HG02759 (cell line): ENCODE measurements around the gene SYNGR2.
A peak's percentile ranks its signal among the peaks of the same experiment; 100 is the strongest.
"Not testable (repeated sequence)": the region's sequence is repeated elsewhere in the genome, so short reads cannot be mapped to it uniquely, and the experiment has no call there.

Source experiments
- ATAC-seq: cut with Tn5 transposase; IDR thresholded peaks from one replicate; pipeline ENCODE4 v1.9.1; 2021; ENCODE audit warnings: mild to moderate bottlenecking, moderate library complexity; ENCODE audit not compliant: unreplicated experiment

SYNGR2 gene

DNA sequence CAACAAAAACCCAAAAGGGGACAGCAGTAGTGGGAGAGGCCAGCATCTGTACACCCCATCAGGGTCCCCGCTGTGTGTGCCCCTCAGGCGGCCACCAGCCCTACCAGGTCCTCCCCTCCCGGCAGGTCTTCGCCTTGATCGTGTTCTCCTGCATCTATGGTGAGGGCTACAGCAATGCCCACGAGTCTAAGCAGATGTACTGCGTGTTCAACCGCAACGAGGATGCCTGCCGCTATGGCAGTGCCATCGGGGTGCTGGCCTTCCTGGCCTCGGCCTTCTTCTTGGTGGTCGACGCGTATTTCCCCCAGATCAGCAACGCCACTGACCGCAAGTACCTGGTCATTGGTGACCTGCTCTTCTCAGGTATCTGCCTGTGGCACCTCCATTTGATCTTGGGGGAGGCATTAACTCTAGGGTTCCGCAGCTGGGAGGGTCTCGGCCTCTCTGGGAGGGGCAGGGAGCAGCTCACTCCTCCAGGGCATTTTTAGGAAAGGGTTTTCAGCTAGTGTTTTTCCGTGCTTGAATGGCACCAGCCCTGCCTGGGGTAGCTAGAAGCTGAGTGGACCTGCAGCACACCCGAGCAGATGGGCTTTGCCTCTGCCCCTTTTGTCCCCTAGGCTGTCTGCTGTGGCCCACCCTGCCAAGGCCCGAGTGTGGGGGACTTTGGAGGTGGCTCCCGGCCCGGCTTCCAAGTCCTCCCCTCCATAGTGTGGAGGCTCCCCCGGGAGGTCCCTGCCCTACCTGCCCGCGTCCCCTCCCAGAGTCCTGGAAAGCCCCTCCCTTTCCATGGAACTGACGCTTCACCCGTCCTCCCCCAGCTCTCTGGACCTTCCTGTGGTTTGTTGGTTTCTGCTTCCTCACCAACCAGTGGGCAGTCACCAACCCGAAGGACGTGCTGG lies 2.6 kb downstream of the SYNGR2 start:
- ATAC-seq, result no peak

DNA sequence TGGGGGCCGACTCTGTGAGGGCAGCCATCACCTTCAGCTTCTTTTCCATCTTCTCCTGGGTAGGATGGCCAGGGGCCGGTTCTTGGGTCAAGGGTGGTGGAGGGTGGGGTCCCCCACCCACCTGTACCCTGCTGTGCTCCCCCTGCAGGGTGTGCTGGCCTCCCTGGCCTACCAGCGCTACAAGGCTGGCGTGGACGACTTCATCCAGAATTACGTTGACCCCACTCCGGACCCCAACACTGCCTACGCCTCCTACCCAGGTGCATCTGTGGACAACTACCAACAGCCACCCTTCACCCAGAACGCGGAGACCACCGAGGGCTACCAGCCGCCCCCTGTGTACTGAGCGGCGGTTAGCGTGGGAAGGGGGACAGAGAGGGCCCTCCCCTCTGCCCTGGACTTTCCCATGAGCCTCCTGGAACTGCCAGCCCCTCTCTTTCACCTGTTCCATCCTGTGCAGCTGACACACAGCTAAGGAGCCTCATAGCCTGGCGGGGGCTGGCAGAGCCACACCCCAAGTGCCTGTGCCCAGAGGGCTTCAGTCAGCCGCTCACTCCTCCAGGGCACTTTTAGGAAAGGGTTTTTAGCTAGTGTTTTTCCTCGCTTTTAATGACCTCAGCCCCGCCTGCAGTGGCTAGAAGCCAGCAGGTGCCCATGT lies 3.3 kb downstream of the SYNGR2 start:
- not testable (repeated sequence) for ATAC-seq

DNA sequence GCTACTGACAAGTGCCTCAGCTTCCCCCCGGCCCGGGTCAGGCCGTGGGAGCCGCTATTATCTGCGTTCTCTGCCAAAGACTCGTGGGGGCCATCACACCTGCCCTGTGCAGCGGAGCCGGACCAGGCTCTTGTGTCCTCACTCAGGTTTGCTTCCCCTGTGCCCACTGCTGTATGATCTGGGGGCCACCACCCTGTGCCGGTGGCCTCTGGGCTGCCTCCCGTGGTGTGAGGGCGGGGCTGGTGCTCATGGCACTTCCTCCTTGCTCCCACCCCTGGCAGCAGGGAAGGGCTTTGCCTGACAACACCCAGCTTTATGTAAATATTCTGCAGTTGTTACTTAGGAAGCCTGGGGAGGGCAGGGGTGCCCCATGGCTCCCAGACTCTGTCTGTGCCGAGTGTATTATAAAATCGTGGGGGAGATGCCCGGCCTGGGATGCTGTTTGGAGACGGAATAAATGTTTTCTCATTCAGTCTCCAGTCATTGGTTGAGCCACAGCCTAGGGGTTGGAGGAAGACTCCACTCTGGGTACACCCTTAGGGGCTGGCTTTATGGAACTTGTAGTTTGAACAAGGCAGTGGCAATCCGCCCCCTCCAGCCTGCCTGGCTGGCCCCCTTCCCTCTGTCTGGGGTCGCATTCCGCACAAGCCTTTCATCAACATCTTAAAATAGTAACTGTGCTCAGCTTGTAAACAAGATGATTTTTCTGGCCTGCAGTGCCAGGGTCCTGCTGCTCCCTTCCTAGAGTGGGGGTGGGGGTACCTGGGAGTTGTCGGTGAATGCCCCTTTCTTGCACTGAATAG lies 4.1 kb downstream of the SYNGR2 start:
- no peak for ATAC-seq

DNA sequence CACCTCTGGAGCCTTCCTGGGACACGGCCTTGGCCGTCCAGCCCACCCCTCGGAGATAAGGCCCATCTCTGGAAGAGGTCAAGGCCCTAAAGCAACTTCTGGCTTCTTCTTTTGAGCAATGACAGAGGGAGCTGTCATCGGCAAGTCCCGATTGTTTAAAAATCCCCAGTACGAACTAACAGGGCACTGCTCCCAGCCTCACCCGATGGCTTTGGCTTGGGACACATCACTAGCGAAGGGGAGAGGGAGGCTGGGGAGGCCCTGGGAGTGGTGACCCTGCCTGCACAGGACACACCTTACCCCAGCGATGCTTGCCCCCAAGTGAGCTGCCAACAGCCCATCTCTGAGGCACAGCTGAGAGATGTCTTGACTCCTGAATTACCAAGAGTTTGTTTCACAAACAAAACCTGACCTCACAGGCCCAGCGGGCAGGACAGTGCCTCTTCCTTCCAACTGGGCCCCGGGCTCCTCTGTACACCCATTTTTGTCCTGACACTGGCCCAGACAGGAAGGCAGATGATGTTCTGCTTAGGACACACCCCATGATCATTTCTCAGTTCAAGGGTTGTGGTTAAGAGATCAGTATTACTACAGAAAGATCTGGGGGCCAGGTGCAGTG lies 4.8 kb downstream of the SYNGR2 start:
- no peak for ATAC-seq

- ATAC-seq, result no peak
Observed at GRCh38 chr17:78174346-78174869, 6.0 kb downstream of the SYNGR2 start.

DNA sequence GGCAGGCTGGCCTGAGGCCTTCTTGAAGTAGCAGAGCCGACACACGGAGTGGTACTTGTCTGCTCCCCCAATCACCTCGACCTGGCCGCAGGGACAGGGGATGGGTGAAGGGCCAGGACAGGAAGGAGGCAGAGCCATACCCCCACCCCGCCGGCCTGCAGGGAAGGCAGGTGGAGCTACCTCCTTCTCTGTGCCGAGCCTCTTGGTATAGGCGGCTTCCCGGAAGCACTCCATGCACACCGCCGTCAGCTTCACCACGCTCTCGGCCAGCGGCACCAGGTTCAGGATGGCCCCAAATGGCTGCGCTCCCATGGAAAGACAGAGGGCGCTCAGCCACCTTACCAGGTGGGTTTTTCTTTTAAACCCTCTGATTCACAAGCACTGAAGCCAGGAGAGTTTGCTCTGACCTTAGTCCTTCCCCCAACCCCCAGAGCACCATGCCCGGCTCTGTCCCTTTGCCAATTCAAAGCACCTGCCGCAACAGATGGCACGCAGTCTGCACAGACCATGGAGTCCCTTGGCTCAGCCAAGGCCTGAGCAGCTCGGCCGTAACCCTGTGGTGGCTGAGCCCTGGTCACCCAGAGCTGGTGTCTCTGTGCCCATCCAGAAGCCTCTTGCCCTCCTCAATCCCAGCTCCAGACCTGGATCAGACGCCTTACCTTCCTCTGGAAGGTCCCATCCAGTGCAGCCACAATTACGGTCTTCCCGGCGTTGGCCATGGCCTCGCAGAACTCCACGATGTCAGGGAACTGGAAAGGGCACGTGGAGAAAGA lies 6.7 kb downstream of the SYNGR2 start:
- ATAC-seq, result no peak

DNA sequence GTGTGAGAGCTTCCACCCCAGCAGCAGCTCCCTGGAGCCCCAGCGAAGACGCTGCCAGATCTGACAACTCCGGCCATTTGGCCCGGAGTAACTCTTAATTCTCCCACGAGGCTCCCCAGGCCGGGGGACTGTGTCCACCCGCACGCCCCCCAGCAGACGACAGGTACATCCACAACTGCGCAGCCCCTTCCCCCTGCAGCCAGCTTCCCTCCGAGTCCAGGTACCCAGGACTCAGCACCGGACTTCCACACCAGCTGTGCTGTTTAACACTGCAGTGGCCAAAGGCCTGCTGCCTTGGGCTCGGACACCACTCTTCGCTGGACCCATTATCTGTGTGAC lies 7.2 kb downstream of the SYNGR2 start:
- no peak for ATAC-seq

GRCh38 chr17:78176548-78177025 lies 8.2 kb downstream of the SYNGR2 start:
- no peak for ATAC-seq

- no peak for ATAC-seq
Observed at GRCh38 chr17:78179372-78179771, 11.0 kb downstream of the SYNGR2 start.

- ATAC-seq, result no peak
Observed at GRCh38 chr17:78180083-78180482, 11.7 kb downstream of the SYNGR2 start.

DNA sequence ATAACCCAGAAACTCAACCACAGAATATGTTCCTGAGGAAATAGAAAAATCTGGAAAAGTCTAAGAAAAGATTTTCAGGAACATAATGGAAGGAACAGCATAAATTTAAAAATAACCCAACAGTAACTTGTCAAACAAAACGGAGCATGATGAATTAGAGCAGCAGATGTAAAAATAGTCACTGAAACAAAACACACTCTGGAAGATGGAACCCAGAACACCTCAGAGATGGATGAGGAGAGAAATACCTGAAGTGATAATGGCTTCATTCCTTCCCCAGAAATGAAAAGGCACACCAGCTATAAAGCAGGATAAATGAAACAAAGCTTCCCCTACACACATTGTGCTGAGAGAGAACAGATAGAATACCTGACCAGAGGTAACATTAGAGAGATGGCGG lies 12.1 kb downstream of the SYNGR2 start:
- no peak for ATAC-seq

- ATAC-seq, result no peak
Observed at GRCh38 chr17:78182504-78182903, 14.1 kb downstream of the SYNGR2 start.

GRCh38 chr17:78183916-78184315 lies 15.5 kb downstream of the SYNGR2 start:
- no peak for ATAC-seq

DNA sequence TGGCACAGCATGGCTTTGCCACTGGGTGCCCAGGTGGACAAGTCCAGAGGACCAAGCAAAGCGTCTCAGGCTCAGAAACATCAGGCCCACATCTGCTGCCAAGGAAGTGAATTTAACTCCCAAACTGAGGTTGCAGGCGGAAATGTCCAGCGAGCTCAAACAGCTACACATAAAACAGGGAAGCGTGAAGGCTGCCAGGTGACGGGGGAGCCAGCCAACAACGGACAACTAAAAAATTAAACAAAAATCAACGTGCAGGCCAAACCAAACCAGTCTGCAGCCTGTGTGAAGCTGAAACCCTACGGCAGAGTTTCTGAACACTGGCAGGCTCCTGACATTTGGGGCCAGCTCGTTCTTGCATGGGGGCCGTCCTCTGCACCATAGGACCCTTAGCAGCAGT lies 16.0 kb downstream of the SYNGR2 start:
- no peak for ATAC-seq

DNA sequence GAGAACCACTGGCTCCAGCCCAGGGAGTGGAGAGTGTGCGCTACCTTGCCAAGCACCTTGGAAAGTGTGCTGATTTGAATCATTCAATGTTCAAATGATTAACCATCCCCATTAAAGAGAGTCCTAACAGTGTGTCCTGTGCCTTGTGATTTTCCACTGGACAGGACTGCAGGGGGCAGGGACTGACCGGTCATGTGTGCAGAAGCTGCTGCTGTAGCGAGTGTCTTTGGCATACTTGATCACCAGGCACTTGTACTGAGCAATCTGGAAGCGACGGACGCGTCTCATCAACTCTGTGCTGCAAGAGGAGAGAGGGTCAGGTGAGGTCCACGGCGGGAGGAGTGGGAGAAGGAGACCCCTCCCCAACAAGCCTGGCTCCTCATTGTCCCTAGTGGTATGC lies 16.5 kb downstream of the SYNGR2 start:
- ATAC-seq, result no peak

GRCh38 chr17:78185981-78186691 lies 17.8 kb downstream of the SYNGR2 start:
- no peak for ATAC-seq

GRCh38 chr17:78186692-78187595 lies 18.6 kb downstream of the SYNGR2 start, which contains the start of the genes AFMID and TK1:
Gene AFMID (plus strand): TSS chr17:78187362. CDS start chr17:78187371, 9 bp downstream.
Gene TK1 (minus strand): TSS chr17:78187052. CDS start chr17:78186994, 58 bp downstream.
- ATAC-seq, result peak; percentile 95

DNA sequence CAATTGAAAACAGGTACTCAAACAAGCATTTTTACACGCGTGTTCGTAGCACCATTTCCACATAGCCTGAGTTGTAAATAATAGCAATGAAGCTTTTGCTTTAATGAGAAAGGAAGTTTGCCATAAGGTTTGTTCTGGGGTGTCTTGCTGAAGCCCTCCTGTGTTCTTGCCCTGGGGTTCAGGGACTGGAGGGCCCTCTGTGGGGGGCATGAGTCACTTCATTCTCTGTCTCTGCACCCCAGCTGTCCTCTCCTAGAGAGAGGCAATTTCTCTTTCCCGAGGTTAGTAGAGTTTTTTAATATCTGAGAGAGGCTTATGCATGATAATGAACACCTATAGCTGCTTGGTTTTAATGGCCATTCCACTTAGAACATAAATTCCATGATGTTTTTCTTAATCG lies 28.3 kb downstream of the SYNGR2 start:
- ATAC-seq, result no peak
